HEK293T (cell line): ENCODE measurements around the gene ONECUT1.

Experiments
- CTCF ChIA-PET: fragments of 350-600 bp; formaldehyde crosslinking; extraction: SDS; loops from one replicate; lab custom pipeline; 2021; ENCODE audit warnings: antibody characterized with exemption, inconsistent platforms; lab: Yijun Ruan, JAX
- POLR2A ChIA-PET: fragments of 350-600 bp; formaldehyde crosslinking; extraction: SDS; loops from one replicate; lab custom pipeline; 2020; ENCODE audit warnings: antibody characterized with exemption, inconsistent platforms; lab: Yijun Ruan, JAX
- DNase-seq: peaks from one replicate; pipeline ENCODE4 v3.0.0; 2012; ENCODE audit warnings: mixed read lengths; ENCODE audit errors: extremely low spot score
- ARNT ChIP-seq: fragments of 450-650 bp; IDR thresholded peaks from 2 replicates; pipeline ENCODE4 v1.6.1; 2017; ENCODE audit warnings: mild to moderate bottlenecking
- BHLHE40 ChIP-seq: fragments of 450-650 bp; IDR thresholded peaks from 2 replicates; pipeline ENCODE4 v1.6.1; 2016; ENCODE audit warnings: mild to moderate bottlenecking, moderate library complexity, borderline replicate concordance
- CTBP1 ChIP-seq: fragments of 450-650 bp; IDR thresholded peaks from 2 replicates; pipeline ENCODE4 v1.6.1; 2016; ENCODE audit warnings: borderline replicate concordance
- ELF4 ChIP-seq: fragments of 450-650 bp; IDR thresholded peaks from 2 replicates; pipeline ENCODE4 v1.6.1; 2017; ENCODE audit warnings: antibody characterized with exemption
- FOXA1 ChIP-seq: fragments of 450-650 bp; IDR thresholded peaks from 2 replicates; pipeline ENCODE4 v1.6.1; 2016; ENCODE audit warnings: mild to moderate bottlenecking
- FOXK2 ChIP-seq: fragments of 450-650 bp; IDR thresholded peaks from 2 replicates; pipeline ENCODE4 v1.6.1; 2016; ENCODE audit warnings: mild to moderate bottlenecking
- FOXM1 ChIP-seq: fragments of 450-650 bp; IDR thresholded peaks from 2 replicates; pipeline ENCODE4 v1.6.1; 2017; ENCODE audit warnings: mild to moderate bottlenecking, borderline replicate concordance
- HDGF ChIP-seq: fragments of 450-650 bp; IDR thresholded peaks from 2 replicates; pipeline ENCODE4 v1.6.1; 2017; ENCODE audit warnings: antibody characterized with exemption, borderline replicate concordance
- L3MBTL2 ChIP-seq: fragments of 450-650 bp; conservative IDR thresholded peaks from 2 replicates; pipeline ENCODE4 v1.6.1; 2016; ENCODE audit warnings: mild to moderate bottlenecking
- LEF1 ChIP-seq: fragments of 450-650 bp; IDR thresholded peaks from 2 replicates; pipeline ENCODE4 v1.6.1; 2017; ENCODE audit warnings: mild to moderate bottlenecking, borderline replicate concordance
- NFRKB ChIP-seq: fragments of 450-650 bp; IDR thresholded peaks from 2 replicates; pipeline ENCODE4 v1.6.1; 2016; ENCODE audit warnings: mild to moderate bottlenecking, moderate library complexity
- SP1 ChIP-seq: fragments of 450-650 bp; IDR thresholded peaks from 2 replicates; pipeline ENCODE4 v1.6.1; 2017
- SUZ12 ChIP-seq: fragments of 450-650 bp; IDR thresholded peaks from 2 replicates; pipeline ENCODE4 v1.6.1; 2016; ENCODE audit warnings: mild to moderate bottlenecking
- TARDBP ChIP-seq: fragments of 450-650 bp; IDR thresholded peaks from 2 replicates; pipeline ENCODE4 v1.6.1; 2016
- ZNF384 ChIP-seq: fragments of 450-650 bp; IDR thresholded peaks from 2 replicates; pipeline ENCODE4 v1.6.1; 2016
- TF ChIP-seq, protein P1 (sequence below): fragments of 450-650 bp; IDR thresholded peaks from 2 replicates; pipeline ENCODE4 v1.6.1; 2016

ONECUT1 gene

DNA sequence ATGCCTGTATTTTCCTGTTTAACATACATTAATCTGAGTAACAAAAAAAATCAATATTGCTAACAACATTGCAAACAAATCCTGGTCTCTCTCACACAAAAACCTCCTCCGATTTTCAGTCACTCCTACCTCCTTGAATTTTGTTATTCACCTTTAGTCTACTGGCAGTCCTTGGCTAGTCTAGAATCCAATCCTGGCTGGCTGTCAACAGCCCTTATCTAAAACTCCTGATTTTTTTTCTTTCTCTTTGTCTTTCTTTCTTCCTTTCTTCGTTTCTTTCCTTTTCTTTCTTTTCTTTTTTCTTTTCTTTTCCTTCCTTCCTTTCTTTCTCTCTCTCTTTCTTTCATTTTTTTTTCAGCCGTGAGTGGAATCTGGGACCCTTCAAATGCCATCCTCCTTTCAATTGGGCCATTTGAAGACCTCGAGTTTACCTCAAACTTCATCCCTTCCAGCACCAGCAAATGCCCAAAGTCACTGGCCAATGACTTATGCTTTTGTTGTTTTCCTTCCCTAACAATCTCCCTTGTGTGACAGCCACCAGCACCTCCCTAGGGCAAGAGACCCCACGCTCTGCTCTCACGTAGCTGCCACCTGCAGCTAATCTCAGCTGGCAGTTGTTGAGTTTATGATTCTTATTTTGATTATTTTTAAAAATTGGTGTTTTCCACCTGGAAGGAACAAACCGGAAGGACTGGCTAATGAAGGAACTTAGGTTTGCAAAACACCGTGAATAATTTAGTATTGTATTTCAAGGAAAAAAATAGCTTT is 6.8 kb upstream of the ONECUT1 start:
- POLR2A ChIA-PET: no interaction called here
- CTCF ChIA-PET: no interaction called here
- no peak for TF ChIP-seq CTBP1
- no peak for TF ChIP-seq L3MBTL2
- TF ChIP-seq FOXK2: no peak
- no peak for TF ChIP-seq LEF1
- TF ChIP-seq FOXA1: no peak
- TF ChIP-seq BHLHE40: no peak
- no peak for TF ChIP-seq ELF4
- no peak for TF ChIP-seq ARNT
- TF ChIP-seq SUZ12: no peak
- TF ChIP-seq ZNF384: no peak
- no peak for TF ChIP-seq TARDBP
- TF ChIP-seq HDGF: no peak
- TF ChIP-seq NFRKB: no peak
- TF ChIP-seq, protein P1, sequence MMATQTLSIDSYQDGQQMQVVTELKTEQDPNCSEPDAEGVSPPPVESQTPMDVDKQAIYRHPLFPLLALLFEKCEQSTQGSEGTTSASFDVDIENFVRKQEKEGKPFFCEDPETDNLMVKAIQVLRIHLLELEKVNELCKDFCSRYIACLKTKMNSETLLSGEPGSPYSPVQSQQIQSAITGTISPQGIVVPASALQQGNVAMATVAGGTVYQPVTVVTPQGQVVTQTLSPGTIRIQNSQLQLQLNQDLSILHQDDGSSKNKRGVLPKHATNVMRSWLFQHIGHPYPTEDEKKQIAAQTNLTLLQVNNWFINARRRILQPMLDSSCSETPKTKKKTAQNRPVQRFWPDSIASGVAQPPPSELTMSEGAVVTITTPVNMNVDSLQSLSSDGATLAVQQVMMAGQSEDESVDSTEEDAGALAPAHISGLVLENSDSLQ: no peak
- no peak for TF ChIP-seq FOXM1
- DNase-seq: no peak

DNA sequence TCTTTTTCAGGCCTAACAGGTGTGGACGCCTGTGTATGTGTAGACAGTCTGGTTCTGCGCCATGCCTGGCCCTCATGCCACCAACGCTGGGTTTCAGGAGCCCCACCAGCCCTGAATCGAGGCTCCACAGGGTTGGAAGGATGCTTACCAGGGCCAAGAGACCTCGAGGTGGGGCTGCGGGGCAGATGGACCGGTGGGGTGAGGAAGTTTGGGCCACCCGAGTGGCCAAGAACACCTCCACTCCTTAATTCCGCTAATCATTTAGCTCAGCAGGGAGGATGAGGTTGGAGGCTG is 6.0 kb upstream of the ONECUT1 start:
- ChIA-PET POLR2A (no interaction called here), CTCF (no interaction called here)
- DNase-seq: no peak
- no peak for TF ChIP-seq TARDBP
- TF ChIP-seq ZNF384: no peak
- TF ChIP-seq SP1: no peak
- no peak for TF ChIP-seq HDGF
- TF ChIP-seq LEF1: no peak
- no peak for TF ChIP-seq BHLHE40
- no peak for TF ChIP-seq FOXM1

DNA sequence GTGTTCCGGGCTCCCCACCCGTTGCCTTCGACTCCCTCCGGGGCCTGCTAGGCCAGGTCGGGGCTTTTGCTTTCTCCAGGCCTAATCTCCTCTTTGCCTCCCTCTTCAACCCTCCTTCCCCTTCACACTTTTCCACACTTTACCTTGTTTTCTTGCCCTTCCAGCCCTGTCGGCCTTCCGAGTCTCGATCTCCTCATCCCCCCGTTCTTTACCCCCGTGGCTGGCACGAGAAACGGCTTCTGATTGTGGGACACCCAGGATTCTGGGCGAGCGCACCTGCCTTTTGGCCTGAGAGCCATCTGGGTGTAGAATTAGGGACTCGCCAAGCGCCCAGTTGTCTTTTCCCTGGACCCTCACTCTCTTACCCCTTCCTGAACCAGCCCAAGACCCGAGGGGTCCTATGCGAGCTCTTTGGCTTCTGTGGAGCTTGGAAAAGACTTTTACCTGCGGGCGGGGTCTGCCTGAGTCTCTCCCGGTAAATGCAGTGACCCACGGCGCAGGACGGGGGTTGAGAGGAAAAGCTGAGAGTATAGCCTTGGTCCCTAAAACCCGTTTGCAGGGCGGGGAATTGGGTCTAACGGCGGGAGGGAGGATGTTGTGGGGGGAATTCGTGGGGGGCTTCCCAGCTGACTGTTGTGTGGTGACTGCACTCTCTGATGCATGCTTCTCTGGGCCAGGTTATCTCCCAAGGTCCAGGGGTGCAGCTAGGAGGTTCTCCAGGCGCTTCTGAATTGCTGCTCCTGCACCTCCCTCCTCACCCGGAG is 5.5 kb upstream of the ONECUT1 start:
- no peak for DNase-seq
- CTCF ChIA-PET: no interaction called here
- POLR2A ChIA-PET: no interaction called here
- no peak for TF ChIP-seq TARDBP
- no peak for TF ChIP-seq HDGF
- no peak for TF ChIP-seq ELF4
- TF ChIP-seq, protein P1: no peak
- no peak for TF ChIP-seq FOXA1
- no peak for TF ChIP-seq ARNT
- no peak for TF ChIP-seq CTBP1
- TF ChIP-seq FOXK2: no peak
- TF ChIP-seq NFRKB: no peak
- TF ChIP-seq ZNF384: no peak
- TF ChIP-seq FOXM1: no peak
- no peak for TF ChIP-seq SP1
- no peak for TF ChIP-seq L3MBTL2
- no peak for TF ChIP-seq SUZ12
- TF ChIP-seq BHLHE40: no peak

DNA sequence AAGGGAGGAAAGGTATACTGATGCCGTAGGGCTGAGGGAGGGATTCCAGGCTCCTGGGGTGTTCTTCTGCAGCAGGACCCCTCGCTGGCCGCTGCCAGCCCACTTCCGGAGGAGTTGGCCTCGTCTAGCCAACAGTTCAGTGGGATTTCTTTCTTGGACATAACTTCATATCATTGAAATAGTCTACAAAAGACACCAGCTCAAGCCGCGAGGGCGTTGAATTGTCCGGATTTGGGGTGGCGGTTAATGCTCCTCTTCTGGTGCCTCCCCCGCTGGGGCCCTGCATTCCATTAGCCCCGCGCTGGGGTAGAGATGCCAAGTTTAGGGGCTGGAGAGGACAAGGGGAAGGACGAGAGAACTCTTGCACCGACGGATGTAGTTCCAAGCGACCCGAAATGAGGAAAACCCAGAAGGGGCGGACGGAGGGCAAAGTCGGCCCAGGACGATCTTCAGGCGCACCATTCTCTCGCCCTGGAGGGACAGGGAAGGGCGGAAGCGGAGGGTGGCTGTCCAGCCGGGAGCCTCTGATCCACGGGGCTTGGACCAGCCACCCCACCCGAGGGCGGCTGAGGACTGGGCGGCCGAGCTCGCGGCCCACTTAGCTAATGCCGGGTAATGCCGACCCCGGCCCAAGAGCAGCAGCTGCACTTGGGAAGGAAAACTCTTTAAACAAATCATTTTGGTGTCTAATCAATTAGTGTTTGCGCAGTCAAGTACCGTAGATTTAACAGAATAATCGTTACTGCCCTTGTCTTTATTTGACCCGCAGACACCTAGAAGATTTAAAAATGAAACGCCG is 4.7 kb upstream of the ONECUT1 start:
- CTCF ChIA-PET: no interaction called here
- TF ChIP-seq TARDBP: no peak
- TF ChIP-seq NFRKB: no peak
- no peak for TF ChIP-seq ARNT
- TF ChIP-seq FOXM1: no peak
- TF ChIP-seq LEF1: no peak
- no peak for TF ChIP-seq L3MBTL2
- TF ChIP-seq SUZ12: no peak
- no peak for TF ChIP-seq CTBP1
- no peak for TF ChIP-seq SP1
- TF ChIP-seq FOXA1: no peak
- TF ChIP-seq, protein P1: no peak
- no peak for TF ChIP-seq ZNF384
- POLR2A ChIA-PET: no interaction called here
- DNase-seq: no peak

DNA sequence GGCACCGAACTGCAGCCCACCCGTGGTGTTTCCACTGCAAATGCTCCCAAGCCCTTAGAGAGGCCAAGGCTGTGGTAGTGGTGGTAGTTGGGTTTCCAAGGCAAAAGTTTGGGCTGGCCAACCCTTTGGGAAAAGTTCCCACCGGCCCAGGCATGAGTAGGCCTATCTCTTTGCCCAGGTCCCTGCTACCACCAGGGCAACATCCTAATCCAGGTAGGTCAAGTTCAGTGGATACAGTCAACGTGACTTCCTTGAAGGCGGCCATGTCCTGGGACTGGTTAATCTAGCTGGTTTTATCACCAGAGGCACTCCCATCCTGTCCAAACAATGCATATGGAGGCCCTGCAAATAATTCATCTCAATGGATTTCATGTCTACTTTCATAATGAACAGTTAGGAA is 1.6 kb upstream of the ONECUT1 start:
- TF ChIP-seq FOXA1: no peak
- DNase-seq: no peak
- POLR2A ChIA-PET: no interaction called here
- CTCF ChIA-PET: no interaction called here
